Activated CD4-positive, alpha-beta T cell treated with anti-CD3 and anti-CD28 coated beads for 1 hour (primary cell): ENCODE data around the gene C1QTNF2.
A peak's percentile ranks its signal among the peaks of the same experiment; 100 is the strongest.

ENCODE experiments used
- DNase-seq: peaks from one replicate; pipeline ENCODE4 v3.0.0-alpha.2; 2020

Gene C1QTNF2, protein sequence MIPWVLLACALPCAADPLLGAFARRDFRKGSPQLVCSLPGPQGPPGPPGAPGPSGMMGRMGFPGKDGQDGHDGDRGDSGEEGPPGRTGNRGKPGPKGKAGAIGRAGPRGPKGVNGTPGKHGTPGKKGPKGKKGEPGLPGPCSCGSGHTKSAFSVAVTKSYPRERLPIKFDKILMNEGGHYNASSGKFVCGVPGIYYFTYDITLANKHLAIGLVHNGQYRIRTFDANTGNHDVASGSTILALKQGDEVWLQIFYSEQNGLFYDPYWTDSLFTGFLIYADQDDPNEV

DNA sequence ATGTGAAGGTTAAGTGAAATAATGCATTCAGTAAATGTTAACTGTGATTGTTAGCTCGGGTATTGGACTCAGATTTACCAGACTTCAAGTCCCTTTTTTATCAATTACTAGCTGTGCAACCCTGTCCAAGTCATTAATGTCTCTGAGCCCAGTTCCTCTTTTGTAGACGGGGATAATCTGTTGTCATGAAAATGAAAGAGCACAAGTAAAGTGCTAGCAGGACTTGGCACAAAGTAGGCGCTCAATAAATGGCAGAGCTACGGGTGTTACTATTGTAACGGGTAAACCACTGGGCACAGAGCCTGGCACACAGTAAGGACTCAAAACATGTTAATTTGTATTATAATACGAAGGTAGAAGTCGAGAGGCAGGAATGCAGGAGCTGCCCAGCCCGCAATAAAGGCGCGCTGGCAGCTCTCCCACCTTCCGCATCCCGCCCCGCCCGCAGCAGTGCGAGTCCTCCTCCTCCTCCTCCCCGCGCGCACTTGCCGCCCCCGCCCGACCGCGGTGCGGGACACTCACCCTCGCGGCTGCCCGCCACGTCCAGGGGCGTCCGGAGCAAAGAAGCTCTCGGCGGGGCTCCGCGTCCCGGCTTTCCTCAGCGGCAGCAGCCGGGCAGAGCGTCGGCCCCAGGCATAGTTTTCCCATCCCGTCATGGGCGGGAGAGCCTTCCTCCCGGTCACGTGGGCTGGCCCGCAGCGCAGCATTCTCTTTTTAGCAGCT is at the start of gene C1QTNF2:
C1QTNF2 (minus strand) TSS at position 637 of the 723 bp plus-strand sequence. CDS start 15,615 bp downstream, outside the sequence.
- no peak for DNase-seq

GRCh38 chr5:160420331-160420610 is 49.8 kb upstream of the C1QTNF2 start:
- DNase-seq: no peak

DNA sequence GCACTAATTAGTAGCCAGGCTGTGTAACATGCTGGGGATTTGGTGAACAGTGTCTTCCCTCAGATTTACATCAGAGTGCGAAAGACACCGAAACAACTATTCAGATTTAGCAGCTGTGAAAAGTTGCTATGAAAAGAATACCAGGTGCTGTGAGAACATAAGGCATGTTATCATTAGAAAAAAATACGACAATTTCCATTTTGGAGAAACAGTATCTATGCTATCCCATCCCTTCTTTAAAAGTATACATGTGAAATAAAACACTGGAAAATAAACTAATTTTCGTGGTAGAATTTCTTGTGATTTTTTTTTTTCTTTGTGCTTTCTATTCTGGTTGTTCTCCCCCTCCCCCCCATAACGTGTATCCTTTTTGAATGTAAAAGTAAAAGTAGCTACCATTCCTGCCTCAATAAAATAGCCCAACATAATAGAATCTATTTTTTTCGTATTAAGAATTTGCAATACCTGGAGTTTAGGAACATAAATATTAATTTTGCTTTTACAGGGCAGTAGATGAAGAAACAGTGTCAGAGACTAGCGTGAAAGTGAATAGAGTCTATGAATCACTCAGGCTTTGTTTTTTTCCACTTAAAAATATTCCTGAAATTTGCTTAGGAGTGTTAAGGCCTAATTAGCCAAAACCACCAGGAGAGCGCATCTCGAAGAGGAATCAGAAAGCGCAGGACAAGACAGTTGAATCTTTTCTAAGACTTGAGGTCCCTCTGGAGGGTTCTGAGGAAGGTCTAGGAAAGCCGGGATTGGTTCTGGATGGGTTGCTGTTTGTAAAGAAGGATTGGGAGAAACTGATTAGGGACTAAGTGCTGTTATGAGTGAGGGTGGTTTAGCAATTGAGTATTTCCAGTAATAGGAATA is 49.3 kb upstream of the C1QTNF2 start:
- DNase-seq: no peak

DNA sequence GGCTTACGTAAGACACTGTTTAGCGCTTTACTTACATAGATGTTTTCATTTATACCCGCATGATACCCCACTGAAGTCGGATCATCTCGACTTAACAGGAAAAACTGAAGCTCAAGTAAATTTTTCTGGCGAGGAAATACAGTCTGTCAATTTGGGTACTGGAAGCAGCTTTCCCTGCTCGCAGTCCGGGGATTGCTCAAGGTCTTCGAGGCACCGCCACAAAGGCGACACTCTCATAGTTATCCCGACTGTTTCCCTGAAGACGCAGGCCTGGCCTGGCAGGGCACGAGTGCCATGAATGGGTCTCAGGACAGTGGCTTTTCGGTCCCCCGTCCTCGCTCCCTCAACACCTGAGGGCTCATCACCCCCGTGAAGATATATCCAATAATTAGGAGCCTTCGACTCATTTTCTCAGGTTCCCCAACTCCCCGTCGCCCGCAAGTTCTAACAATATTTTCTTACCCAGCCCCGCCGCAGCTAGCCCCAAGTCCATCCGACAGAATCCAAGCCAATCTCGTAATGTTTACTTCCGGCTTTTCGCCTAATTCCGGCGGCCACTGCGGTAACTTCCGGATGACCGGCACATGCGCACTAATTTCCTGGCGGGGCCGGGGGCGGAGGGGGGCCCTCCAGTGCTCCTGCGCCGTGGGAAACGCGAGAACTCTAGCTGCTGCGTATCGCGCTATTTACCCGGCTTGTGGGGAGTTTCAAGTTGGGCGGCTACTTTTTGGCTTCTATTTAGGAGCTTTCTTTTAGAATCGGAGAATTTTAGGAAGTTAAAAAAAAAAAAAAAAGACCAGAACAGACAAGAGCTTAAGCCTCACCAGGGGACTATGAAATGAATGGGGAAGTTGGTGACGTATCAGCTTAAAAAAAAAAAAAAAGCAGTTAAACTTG is 48.4 kb upstream of the C1QTNF2 start, which contains the start of gene SLU7:
SLU7 (minus strand) TSS at position 521 of the 897 bp plus-strand sequence. CDS start 3,787 bp downstream, outside the sequence.
- peak; percentile 87 for DNase-seq

DNA sequence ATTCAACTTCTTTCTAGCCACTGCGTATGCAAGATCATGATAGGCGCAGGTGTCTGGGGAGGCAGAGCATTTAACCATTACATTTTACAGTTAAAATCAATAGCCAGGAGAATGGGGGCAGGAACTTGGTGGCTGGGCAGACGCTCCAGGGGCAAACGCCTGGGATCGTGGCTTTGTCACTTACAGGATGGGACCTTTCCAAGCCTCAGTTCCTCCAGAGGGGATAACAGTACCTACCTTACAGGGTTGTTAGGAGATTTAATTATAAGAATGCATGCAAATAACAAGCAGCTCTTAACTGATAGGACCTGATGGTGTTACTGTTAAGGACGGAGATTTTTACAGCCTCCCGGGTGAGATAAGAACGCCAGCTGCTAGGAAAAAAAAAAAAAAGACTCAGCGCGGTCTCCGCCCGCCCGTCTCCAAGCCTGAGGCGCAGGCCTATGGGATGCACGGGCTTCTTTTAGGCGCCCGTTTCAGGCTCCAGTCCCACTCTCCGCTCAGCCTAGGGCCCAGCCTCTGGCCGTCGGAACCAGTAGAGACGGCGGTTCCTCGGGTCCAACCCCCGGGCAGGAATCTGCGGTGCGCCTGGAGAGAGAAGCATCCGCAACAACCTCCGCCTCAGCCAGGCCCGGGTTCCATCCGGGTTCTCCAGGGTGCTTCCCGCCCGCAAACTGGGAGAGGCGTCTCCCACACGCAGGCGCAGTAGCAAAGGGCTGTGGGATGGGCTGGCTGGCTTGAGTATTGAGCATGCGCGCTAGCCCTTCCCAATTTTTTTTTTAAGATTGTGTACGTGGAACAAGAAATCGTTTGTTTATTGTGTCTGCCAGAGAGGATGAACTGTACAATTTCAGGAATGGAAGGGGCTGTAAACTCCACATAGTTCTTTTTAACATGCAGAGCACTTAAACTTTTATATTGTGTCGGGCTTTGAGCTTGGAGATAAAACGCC is 29.3 kb upstream of the C1QTNF2 start, which contains the start of gene FAM200C:
FAM200C (minus strand) TSS at position 653 of the 952 bp plus-strand sequence. CDS start 4,564 bp downstream, outside the sequence.
- peak; percentile 29 for DNase-seq

- no peak for DNase-seq
Observed at GRCh38 chr5:160398806-160399205, 28.4 kb upstream of the C1QTNF2 start.

- DNase-seq: no peak
Observed at GRCh38 chr5:160397492-160397891, 27.1 kb upstream of the C1QTNF2 start.

- DNase-seq: no peak
Observed at GRCh38 chr5:160395111-160395510, 24.7 kb upstream of the C1QTNF2 start.

DNA sequence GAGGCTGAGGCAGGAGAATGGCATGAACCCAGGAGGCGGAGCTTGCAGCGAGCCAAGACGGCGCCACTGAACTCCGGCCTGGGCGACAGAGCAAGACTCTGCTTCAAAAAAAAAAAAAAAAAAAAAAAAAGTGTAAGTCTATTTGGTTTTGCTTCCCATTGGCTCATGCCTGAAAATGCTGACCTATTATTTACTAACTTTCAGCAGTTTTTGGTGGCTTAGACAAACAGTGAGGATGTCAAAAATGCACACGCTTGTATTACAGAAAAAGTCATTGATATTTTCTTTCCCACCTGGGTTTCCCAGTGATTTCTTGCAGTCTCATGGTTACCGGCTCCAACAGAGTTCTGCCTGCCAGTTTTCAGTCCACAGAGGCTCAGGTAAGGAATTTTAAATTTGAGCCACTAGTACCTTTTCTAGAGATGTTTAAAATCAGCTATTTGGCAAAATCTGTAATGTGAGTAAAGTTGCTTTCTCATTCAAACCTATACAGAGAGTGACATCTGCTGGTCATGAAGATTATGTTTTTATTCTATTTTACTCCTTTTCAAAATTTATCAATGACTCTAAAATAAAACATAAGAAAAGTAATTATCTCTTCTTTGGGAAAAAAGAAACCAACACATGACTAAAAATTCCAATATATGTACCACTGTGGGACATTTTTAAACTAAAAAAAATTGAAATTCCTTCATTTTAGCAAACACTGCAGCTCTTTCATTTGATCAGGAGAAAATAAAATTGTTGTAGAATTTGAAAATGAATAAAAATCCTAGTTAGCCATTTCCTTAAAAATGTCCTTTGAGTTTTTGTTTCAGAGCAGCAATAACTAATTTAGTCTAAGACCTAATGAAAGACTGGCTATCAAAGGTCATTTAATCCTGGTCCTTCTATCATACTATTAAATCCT is 20.6 kb upstream of the C1QTNF2 start:
- DNase-seq: no peak

DNA sequence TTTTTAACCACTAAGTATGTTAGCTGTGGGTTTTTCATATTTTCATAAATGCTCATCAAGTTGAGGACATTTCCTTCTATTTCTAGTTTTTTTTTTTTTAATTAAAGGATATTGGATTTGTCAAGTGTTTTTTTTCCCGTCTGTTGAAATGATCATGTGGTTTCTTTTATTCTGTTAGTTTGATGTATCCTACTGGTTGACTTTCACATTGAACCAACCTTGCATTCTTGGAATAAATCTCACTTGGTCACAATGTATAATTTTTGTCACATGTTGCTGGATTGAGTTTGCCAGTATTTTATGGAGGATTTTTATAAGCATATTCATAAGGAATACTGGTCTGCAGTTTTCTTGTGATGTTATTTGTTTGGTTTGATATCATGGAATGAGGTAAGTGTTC is 17.0 kb upstream of the C1QTNF2 start:
- DNase-seq: no peak

DNA sequence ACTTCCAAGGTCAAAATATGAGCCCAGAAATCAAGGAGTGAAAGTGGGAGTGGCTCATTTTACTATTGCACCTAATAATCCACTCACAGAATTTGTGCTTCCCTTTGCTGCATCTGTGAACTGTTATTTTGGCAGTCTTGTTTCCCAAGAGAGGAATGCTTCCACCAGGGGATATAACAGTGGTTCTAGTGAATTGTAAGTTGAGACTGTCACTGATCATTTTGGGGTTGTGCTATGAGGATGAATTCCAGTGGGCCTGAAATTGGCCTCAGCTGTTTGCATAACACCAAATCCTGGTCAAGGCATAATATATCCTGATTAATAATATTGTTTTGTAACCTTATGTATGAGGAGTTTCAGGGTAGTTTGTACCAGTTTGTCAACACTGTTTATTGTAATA is 15.1 kb upstream of the C1QTNF2 start:
- no peak for DNase-seq

GRCh38 chr5:160384681-160385080 is 14.3 kb upstream of the C1QTNF2 start:
- no peak for DNase-seq

DNA sequence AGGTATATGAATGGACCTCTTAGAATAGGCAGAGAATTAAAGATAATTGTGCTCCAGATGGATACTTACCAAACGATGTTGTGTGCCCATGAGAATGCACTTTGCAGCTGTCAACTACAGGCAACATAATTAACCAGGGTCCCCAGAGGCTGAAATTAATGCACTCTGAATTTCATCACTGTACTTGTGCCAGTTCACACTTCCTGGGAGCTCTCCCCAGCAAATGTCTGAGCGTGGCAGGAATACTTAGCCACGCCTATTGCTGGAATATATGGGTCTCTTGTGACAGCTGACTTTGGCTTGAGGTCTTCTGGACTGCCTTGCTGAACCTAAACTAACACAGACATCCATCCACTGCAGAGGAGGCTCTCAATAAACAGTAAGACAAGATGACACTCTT is 11.9 kb upstream of the C1QTNF2 start:
- DNase-seq: no peak

- DNase-seq: no peak
Observed at GRCh38 chr5:160380041-160380440, 9.6 kb upstream of the C1QTNF2 start.

- no peak for DNase-seq
Observed at GRCh38 chr5:160379511-160379910, 9.1 kb upstream of the C1QTNF2 start.

DNA sequence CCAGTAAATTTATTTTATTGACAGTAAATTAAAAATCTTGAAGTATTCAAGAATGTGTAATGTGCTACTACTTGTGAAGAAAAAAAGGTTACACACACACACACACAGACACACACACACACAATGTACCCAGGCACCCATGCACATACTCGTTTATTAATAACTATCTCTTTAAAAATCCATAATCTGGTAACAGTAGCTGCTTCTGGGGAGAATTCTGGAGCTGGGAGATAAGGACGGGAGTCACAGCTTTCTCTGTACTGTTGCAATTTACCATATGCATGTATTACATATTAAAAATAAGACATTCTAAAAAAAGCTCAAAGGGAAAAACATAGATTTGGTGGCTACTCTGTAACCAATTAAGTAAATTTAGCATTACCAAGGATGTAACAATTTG is 7.9 kb upstream of the C1QTNF2 start:
- DNase-seq: no peak

DNA sequence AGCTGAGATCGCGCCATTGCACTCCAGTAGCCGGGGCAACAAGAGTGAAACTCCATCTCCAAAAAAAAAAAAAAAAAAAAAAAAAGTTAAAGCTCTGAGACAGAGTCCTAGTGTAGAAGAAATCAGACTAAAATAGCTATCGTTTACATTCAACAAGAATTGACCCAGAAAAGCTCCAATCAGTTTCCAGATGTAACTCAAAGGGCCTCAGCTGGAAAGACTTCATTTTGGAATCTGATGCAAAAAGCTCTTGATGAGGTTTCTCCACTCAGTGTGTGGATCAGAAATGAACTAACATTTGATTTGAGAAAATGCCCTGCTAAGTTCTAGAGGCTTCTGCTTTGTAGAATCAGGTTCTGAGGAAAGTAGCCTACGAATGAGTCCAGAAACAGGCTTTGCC is 7.2 kb upstream of the C1QTNF2 start:
- no peak for DNase-seq

GRCh38 chr5:160376416-160376815 is 6.0 kb upstream of the C1QTNF2 start:
- no peak for DNase-seq

DNA sequence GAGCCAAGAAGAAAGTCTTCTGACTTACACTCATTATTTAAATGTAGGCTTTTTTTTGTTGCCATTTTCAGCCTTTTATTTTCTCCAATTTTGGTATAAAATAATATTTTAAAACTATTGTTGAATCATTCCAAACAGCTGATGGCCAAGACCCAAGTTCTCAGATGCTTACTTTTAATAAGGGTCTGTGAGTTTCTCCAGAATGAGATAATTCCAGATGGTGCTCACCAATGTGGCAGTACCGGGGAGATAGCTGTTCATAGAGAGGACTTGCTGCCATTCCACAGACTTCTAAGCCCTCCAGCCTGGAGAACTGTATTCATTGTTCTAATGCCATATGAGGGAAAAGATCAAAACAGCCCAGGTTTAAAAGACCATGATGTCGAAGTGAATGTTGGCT is 5.3 kb upstream of the C1QTNF2 start:
- DNase-seq: no peak

- no peak for DNase-seq
Observed at GRCh38 chr5:160375166-160375565, 4.7 kb upstream of the C1QTNF2 start.
